HG02798 (cell line): Measurements from ENCODE around the gene RFX4.

Experiments
- ATAC-seq: cut with Tn5 transposase; IDR thresholded peaks from one replicate; pipeline ENCODE4 v1.9.1; 2021; ENCODE audit warnings: mild to moderate bottlenecking; ENCODE audit not compliant: unreplicated experiment, poor library complexity

Gene RFX4

GRCh38 chr12:106758349-106759110, 175.7 kb downstream of the RFX4 start:
- no peak for ATAC-seq

- ATAC-seq: no peak
Measured at GRCh38 chr12:106759526-106760183, 176.9 kb downstream of the RFX4 start.

- ATAC-seq: peak; percentile 98
Measured at GRCh38 chr12:106760184-106760531, 177.4 kb downstream of the RFX4 start.

GRCh38 chr12:106764220-106764619, 181.4 kb downstream of the RFX4 start:
- no peak for ATAC-seq

GRCh38 chr12:106764738-106765137, 181.9 kb downstream of the RFX4 start:
- no peak for ATAC-seq

GRCh38 chr12:106766393-106766826, 183.6 kb downstream of the RFX4 start:
- no peak for ATAC-seq

- no peak for ATAC-seq
Measured at GRCh38 chr12:106767206-106767605, 184.4 kb downstream of the RFX4 start.

GRCh38 chr12:106767954-106768822, 185.4 kb downstream of the RFX4 start:
- ATAC-seq: no peak

GRCh38 chr12:106769078-106769477, 186.3 kb downstream of the RFX4 start:
- ATAC-seq: no peak

GRCh38 chr12:106769546-106769945, 186.7 kb downstream of the RFX4 start:
- ATAC-seq: no peak

- no peak for ATAC-seq
Measured at GRCh38 chr12:106771425-106771824, 188.6 kb downstream of the RFX4 start.

- ATAC-seq: no peak
Measured at GRCh38 chr12:106773286-106774004, 190.6 kb downstream of the RFX4 start.

GRCh38 chr12:106774005-106774807, 191.4 kb downstream of the RFX4 start, which contains the start of gene RIC8B:
Gene RIC8B (plus strand): TSS chr12:106774682. CDS start chr12:106774746, 64 bp downstream.
- peak; percentile 89 for ATAC-seq

GRCh38 chr12:106774808-106775524, 192.2 kb downstream of the RFX4 start:
- ATAC-seq: no peak

GRCh38 chr12:106776897-106777296, 194.1 kb downstream of the RFX4 start:
- no peak for ATAC-seq

GRCh38 chr12:106780010-106780631, 197.3 kb downstream of the RFX4 start:
- ATAC-seq: no peak

- no peak for ATAC-seq
Measured at GRCh38 chr12:106782619-106783018, 199.8 kb downstream of the RFX4 start.

GRCh38 chr12:106783515-106783914, 200.7 kb downstream of the RFX4 start:
- ATAC-seq: no peak
